Osteoblast (primary cell): ENCODE data around the gene TMEM63A. TPM values are rescaled to one million over a fixed set of nuclear protein-coding genes. Genes with fewer than 3 reads are reported as not detected.

ENCODE experiments used
- DNase-seq: peaks from one replicate; pipeline ENCODE4 v3.0.0; 2011; ENCODE audit warnings: low spot score, mixed read lengths; ENCODE audit not compliant: insufficient read length; ENCODE audit errors: missing footprints
- H2AFZ ChIP-seq: 2 replicates; pipeline ENCODE4 v1.6.0; 2011; ENCODE audit warnings: mild to moderate bottlenecking, low read length
- H3K27ac ChIP-seq: 2 replicates; pipeline ENCODE4 v1.5.1; 2011; ENCODE audit warnings: mild to moderate bottlenecking, low read depth, low read length, moderate library complexity
- H3K27me3 ChIP-seq: 2 replicates; pipeline ENCODE4 v1.6.0; 2012; ENCODE audit warnings: mild to moderate bottlenecking, control low read depth, inconsistent platforms, low read length, moderate library complexity; ENCODE audit not compliant: insufficient read depth
- H3K36me3 ChIP-seq: 2 replicates; pipeline ENCODE4 v1.5.1; 2011; ENCODE audit warnings: mild to moderate bottlenecking, low read length, control low read depth, moderate library complexity; ENCODE audit not compliant: insufficient read depth
- H3K4me1 ChIP-seq: 2 replicates; pipeline ENCODE4 v1.5.1; 2011; ENCODE audit warnings: mild to moderate bottlenecking, low read length, control low read depth, moderate library complexity; ENCODE audit not compliant: insufficient read depth
- H3K4me2 ChIP-seq: 2 replicates; pipeline ENCODE4 v1.6.0; 2011; ENCODE audit warnings: mild to moderate bottlenecking, low read length; ENCODE audit not compliant: insufficient read depth
- H3K4me3 ChIP-seq: fragments of 200-600 bp; sonication (generic); 3 replicates; pipeline ENCODE4 v1.5.1; 2012; ENCODE audit warnings: mild to moderate bottlenecking, low read length, inconsistent platforms; ENCODE audit not compliant: insufficient read depth
- H3K79me2 ChIP-seq: 2 replicates; pipeline ENCODE4 v1.6.0; 2012; ENCODE audit warnings: mild to moderate bottlenecking, low read length, control low read depth, inconsistent platforms; ENCODE audit not compliant: insufficient read depth
- H3K9me3 ChIP-seq: 2 replicates; pipeline ENCODE4 v1.5.1; 2011; ENCODE audit warnings: low read depth, low read length, control low read depth
- H4K20me1 ChIP-seq: 2 replicates; pipeline ENCODE4 v1.6.0; 2012; ENCODE audit warnings: mild to moderate bottlenecking, low read length, control low read depth; ENCODE audit not compliant: insufficient read depth
- CTCF ChIP-seq: IDR thresholded peaks from 2 replicates; pipeline ENCODE4 v1.5.1; 2011; ENCODE audit warnings: mild to moderate bottlenecking, low read depth, low read length, moderate library complexity; ENCODE audit errors: extremely low read depth
- total RNA-seq: library from RNA; depleted of rRNA; stranded (reverse); fragments of >200 nt; gene quantifications from 2 replicates; pipeline ENCODE4 v1.2.3, GENCODE V29; 2012

TMEM63A gene
- total RNA-seq, 1 donor, result 23.2 TPM

GRCh38 chr1:225863167-225863566 lies 19.0 kb downstream of the TMEM63A start:
- Histone ChIP-seq H2AFZ (no peak overlapping the region), H3K4me3 (no peak overlapping the region), H3K27ac (no peak overlapping the region), H3K4me1 (peaks cover 24% of the 10 kb centered on the region), H3K27me3 (no peaks in the 10 kb centered on the region), H4K20me1 (peaks cover 21% of the 10 kb centered on the region), H3K36me3 (peaks cover 44% of the 10 kb centered on the region), H3K4me2 (no peak overlapping the region), H3K9me3 (no peaks in the 10 kb centered on the region), H3K79me2 (no peaks in the 10 kb centered on the region)
- TF ChIP-seq CTCF, result no peak
- peak; percentile 82 for DNase-seq

DNA sequence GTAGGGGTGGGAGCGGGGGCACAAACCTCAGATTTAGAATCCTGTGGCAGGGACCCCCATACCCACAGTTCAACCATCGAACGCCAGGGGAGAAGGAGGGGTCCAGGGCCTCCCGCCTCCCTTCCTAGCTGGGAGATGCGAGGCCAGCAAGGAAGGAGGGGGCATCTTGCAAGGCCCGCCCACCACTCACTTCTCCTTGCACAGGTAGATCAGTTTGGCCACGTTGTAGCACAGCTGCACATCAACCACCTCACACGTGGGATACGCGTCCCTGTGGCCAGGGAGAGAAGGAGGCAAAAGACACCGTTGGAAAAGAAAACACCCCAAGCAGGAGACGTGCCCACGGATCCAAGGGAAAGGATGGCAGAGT lies 19.6 kb downstream of the TMEM63A start:
- no peak overlapping the region for H3K4me2 ChIP-seq
- no peaks in the 10 kb centered on the region for H3K27me3 ChIP-seq
- no peak overlapping the region for H3K27ac ChIP-seq
- no peaks in the 10 kb centered on the region for H3K9me3 ChIP-seq
- TF ChIP-seq CTCF, result no peak
- no peak overlapping the region for H2AFZ ChIP-seq
- H3K4me1 ChIP-seq, result peaks cover 24% of the 10 kb centered on the region
- no peak overlapping the region for H3K4me3 ChIP-seq
- DNase-seq, result peak; percentile 42
- no peaks in the 10 kb centered on the region for H3K79me2 ChIP-seq
- H3K36me3 ChIP-seq, result peaks cover 46% of the 10 kb centered on the region
- H4K20me1 ChIP-seq, result peaks cover 21% of the 10 kb centered on the region

- no peak for TF ChIP-seq CTCF
- Histone ChIP-seq H3K27me3 (no peaks in the 10 kb centered on the region), H4K20me1 (peaks cover 21% of the 10 kb centered on the region), H3K4me2 (no peak overlapping the region), H3K36me3 (peaks cover 47% of the 10 kb centered on the region), H3K4me3 (no peak overlapping the region), H3K27ac (no peak overlapping the region), H3K79me2 (no peaks in the 10 kb centered on the region), H3K4me1 (peaks cover 24% of the 10 kb centered on the region), H2AFZ (no peak overlapping the region), H3K9me3 (no peaks in the 10 kb centered on the region)
- peak; percentile 23 for DNase-seq
Observed at GRCh38 chr1:225861834-225862580, 20.2 kb downstream of the TMEM63A start.

DNA sequence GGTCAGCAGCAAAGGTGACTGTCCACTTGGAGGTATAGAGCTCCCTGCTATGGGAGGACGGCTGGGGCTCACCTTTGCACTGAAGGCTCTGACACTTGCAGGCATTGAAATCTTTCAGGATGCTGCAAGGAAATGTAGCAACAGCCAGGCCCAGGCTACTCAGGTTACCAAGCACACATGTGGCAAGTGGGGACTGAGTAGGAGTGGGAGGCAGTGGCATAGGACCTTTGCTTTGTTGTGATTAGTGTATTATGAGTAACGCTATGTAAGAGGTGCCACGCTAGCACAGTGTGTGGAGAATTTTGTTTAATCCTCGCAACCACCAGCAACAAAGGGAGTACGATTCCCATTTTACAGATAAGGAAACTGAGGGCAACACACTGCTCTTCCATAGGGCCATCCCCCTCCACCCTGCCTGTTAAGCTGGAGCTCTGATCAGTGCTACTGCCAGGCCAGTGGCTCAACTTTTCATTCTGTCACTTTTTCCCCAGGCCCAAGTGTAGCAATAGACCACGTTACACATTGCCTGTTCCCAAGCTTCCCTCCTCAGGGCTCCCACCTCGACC lies 21.2 kb downstream of the TMEM63A start:
- Histone ChIP-seq H3K4me1 (peaks cover 16% of the 10 kb centered on the region), H3K27me3 (no peaks in the 10 kb centered on the region), H2AFZ (no peak overlapping the region), H3K4me3 (no peak overlapping the region), H3K36me3 (peaks cover 54% of the 10 kb centered on the region), H4K20me1 (peaks cover 15% of the 10 kb centered on the region), H3K4me2 (no peak overlapping the region), H3K79me2 (no peaks in the 10 kb centered on the region), H3K9me3 (no peaks in the 10 kb centered on the region), H3K27ac (no peak overlapping the region)
- DNase-seq, result no peak
- no peak for TF ChIP-seq CTCF
